22Rv1 (cell line): ENCODE data around the gene ANO3.

Experiments used
- ZFX ChIP-seq: fragments of 450-650 bp; IDR thresholded peaks from 2 replicates; pipeline ENCODE4 v1.6.1; 2017; ENCODE audit warnings: antibody characterized with exemption, borderline replicate concordance
- TF ChIP-seq, protein P1 (sequence below): fragments of 450-650 bp; IDR thresholded peaks from 2 replicates; pipeline ENCODE4 v1.5.1; 2017; ENCODE audit warnings: mild to moderate bottlenecking

DNA sequence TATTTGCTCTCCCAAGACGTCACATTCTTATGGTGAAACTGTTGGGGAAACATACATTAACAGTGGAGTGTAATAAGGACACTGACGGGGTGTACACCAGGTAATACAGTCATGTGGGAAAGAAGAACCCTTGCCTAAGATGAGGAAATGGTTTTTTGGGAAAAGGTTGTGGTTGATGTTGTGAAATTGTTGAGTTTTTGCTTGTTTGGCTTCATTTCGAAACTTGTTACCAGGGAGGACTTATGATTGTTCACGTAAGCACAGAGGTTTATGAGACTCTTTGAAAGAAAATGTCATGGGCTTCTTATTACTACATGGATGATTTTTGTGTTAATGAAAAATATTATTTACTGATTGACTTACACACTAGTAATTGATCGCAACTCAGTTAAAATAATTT lies 16.8 kb downstream of the ANO3 start:
- TF ChIP-seq, protein P1, sequence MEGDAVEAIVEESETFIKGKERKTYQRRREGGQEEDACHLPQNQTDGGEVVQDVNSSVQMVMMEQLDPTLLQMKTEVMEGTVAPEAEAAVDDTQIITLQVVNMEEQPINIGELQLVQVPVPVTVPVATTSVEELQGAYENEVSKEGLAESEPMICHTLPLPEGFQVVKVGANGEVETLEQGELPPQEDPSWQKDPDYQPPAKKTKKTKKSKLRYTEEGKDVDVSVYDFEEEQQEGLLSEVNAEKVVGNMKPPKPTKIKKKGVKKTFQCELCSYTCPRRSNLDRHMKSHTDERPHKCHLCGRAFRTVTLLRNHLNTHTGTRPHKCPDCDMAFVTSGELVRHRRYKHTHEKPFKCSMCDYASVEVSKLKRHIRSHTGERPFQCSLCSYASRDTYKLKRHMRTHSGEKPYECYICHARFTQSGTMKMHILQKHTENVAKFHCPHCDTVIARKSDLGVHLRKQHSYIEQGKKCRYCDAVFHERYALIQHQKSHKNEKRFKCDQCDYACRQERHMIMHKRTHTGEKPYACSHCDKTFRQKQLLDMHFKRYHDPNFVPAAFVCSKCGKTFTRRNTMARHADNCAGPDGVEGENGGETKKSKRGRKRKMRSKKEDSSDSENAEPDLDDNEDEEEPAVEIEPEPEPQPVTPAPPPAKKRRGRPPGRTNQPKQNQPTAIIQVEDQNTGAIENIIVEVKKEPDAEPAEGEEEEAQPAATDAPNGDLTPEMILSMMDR: no peak
- TF ChIP-seq ZFX: no peak
